ENCODE measurements around the gene CEMIP2.

Gene CEMIP2

DNA sequence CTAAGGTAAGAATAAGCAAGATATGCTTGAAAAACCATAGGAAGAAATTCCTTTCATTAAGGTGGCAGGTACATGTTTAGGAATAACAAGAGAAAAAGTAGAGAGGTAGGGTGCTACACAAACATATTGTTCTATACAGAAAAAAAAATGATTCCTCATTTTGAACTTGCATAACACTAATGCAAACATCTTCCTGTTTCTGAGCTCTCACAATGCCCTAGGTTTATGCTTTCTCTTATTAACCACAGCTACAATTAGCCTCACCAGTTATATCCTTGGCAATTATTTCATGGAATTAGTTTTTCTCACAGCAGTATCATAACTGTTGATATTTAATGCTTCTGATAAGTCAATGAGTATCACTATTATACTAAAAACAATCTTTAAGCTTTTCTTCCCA is 20.7 kb downstream of the CEMIP2 start:
- no peak overlapping the region for H3K4me3 ChIP-seq (ENCODE audit: low read depth, low read length)

DNA sequence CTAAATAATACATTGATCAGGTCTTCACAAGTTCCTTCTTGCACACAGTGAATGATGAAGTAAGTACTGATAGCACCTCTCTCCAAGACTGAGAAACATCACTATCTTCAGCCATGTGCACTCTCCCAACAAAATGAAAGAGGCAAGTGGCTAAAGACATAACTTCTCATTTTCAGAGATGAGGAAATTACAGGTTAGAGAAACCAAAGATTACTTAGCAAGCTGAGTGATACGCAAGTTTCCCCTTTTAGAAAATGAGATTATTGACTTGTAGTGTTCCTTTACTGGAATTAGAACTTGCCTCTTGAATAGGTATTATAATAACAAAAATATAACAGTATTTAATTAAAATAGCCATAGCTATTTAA is 21.6 kb downstream of the CEMIP2 start:
- H3K4me3 ChIP-seq (ENCODE audit: low read depth, low read length) = no peak overlapping the region

GRCh38 chr9:71746023-71746757 is 22.1 kb downstream of the CEMIP2 start:
- no peak overlapping the region for H3K4me3 ChIP-seq (ENCODE audit: low read depth, low read length)

- no peak overlapping the region for H3K4me3 ChIP-seq (ENCODE audit: low read depth, low read length)
These were observed 23.4 kb downstream of the CEMIP2 start for GRCh38 chr9:71744754-71745521.

DNA sequence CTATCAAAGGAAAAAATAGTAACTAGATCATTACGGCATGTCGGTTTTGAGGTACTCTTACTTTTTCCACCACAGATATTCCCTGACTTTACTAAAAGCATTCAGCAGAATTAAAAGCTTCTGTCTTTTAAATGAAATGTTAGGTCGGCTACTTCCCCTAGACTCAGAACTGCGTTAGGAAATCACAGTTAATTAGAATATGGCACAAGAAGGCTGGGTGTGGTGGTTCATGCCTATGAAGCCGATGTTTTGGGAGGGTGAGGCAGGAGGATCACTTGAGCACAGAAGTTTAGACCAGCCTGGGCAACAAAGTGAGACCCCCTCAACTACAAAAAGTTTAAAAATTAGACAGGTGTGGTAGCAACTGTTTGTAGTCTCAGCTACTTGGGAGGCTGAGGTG is 24.4 kb downstream of the CEMIP2 start:
- no peak overlapping the region for H3K4me3 ChIP-seq (ENCODE audit: low read depth, low read length)

DNA sequence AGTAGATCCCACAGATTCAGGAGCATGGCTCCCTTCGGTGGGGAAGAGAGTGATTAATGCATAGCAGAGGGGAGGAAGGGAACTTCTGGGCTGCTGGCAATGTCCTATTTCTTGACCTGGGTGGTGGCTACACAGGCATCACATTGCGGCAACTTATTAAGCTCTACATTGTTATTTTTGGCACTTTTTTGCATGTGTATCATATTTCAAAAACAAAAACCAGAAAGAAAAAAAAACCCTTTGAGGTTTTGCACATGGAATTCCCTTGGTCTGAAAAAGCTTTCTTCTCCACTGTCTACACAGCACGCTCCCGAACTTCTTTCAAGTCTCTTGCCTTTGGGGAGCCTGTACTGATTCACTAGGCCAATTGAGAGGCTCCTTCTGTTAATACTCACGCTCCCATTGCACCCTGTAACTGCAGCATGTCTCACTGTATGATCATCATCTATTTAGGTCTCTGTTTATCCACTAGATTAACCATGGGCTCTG is 25.1 kb downstream of the CEMIP2 start:
- H3K4me3 ChIP-seq (ENCODE audit: low read depth, low read length) = no peak overlapping the region

DNA sequence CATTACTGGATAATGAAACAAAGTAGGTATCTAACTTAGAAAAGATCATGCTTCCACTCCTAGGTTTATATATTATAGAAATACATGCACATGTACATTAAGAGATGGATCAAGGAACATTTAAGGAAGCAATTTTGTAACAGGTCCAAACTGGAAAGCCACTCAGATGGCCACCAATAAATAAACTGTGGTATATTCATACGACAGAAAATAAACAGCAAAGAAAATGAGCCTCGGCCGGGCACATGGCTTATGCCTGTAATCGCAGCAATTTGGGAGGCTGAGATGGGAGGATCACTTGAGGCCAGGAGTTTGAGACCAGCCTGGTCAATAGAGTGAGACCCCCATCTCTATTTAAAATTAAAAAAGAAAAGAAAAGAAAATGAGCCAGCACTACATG is 25.6 kb downstream of the CEMIP2 start:
- no peak overlapping the region for H3K4me3 ChIP-seq (ENCODE audit: low read depth, low read length)

DNA sequence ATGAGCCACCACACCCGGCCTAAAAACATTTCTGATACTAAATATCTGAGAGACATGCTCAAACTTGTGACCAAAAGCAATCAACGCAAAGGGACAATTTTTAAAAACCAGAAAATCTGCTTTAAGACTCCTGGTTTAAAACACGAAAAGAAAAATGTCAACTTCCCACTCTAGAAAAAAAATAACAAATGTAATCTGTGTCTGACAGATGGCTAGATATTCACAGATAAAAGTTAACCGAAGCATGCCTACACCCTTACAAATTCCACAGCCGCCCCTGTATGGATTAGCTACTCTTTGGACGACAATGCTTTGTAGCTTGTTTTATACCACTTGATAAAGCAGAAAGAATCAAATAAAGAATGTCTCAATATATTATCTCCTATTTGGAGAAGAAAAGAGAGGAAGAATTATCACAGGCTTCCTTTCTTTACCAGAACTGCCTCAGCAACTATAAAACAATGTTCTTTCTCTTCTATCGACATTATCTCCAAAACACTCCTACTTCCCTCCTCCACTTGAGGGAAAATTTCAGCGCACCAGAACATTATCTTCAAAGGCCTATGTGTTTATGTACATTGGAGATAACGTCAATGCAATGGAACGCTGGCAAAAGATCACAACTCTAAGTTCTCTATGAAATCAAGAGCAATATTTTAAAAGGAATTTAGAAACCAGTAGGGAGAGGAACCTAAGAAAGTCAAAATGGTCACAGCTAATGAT is 26.2 kb downstream of the CEMIP2 start:
- no peak overlapping the region for H3K4me3 ChIP-seq (ENCODE audit: low read depth, low read length)

GRCh38 chr9:71740199-71740598 is 28.1 kb downstream of the CEMIP2 start:
- no peak overlapping the region for H3K4me3 ChIP-seq (ENCODE audit: low read depth, low read length)

DNA sequence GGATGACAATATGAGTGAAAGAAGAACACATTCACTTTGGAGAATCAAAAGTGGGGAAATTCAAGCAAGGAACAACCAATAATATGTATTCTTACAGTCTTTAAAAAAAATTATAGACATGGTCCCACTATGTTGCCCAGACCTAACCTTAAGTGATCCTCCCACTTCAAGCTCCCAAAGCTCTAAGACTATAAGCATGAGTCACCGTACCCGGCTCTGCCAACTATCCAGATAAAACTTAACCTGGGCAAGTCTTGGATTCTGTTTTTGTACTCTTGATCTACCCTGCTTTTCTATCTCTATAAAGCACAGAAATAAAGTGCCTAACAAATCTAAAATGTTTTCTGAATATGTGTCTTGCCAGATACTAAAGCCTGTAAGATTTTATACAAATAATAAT is 30.9 kb downstream of the CEMIP2 start:
- no peak overlapping the region for H3K4me3 ChIP-seq (ENCODE audit: low read depth, low read length)

- no peak overlapping the region for H3K4me3 ChIP-seq (ENCODE audit: low read depth, low read length)
These were observed 32.1 kb downstream of the CEMIP2 start for GRCh38 chr9:71736236-71736635.

DNA sequence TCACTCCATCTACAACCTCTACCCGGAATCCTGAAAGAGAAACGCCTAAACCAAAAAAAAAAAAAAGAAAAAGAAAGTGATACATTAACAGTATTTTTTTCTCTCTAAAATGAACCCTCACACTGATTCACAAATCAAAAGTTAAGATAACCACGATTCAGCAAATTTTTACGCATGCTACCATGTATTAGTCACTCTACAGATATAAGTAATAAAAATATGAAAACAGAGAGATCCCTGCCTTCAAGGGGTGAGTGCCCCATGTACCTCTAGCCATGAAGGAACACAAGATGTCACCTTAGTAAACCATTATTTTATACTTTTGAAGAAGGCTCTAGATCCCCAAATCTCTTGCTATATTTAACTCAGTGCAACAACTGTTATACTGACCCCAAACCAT is 33.4 kb downstream of the CEMIP2 start:
- H3K4me3 ChIP-seq (ENCODE audit: low read depth, low read length) = no peak overlapping the region

DNA sequence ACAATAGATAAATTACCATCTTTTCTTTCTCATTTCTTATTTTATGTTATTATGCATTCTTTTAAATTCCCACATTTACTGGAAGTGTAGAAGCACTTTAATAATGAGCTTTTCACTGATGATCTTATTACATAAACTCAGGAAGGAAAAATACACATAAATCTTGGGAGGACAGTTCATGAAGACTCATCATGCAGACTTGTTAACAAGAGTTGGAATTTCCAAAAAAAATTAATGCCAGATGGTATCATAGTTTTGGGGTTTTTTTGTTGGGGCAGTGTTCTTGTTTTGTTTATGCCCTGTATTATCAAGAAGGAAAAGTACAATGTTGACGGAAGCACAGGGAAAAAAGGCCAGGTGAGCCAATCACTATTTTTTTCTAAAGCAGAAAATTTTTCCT is 35.1 kb downstream of the CEMIP2 start:
- H3K4me3 ChIP-seq (ENCODE audit: low read depth, low read length) = no peak overlapping the region

- H3K4me3 ChIP-seq (ENCODE audit: low read depth, low read length) = no peak overlapping the region
These were observed 38.3 kb downstream of the CEMIP2 start for GRCh38 chr9:71729816-71730526.

GRCh38 chr9:71726723-71727122 is 41.6 kb downstream of the CEMIP2 start:
- H3K4me3 ChIP-seq (ENCODE audit: low read depth, low read length) = no peak overlapping the region

- H3K4me3 ChIP-seq (ENCODE audit: low read depth, low read length) = no peak overlapping the region
These were observed 42.5 kb downstream of the CEMIP2 start for GRCh38 chr9:71725590-71726338.

DNA sequence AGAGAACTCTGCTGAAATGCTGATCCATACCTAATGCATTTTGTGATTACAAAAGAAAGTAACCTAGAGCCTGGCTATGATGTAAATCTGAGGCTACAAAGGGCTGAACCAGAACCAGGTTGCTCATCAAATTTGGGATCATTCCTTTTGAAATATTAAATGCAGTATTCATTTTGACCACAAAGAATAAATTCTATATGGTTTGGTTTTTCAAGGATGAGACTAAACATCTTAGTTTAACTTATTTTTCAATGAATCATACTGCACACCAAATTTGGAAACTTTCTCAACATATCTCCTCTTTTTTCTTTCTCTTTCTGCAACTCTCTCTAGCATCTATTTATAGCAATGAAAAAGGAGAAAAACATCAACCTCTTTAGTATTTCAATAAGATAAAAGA is 46.5 kb downstream of the CEMIP2 start:
- H3K4me3 ChIP-seq (ENCODE audit: low read depth, low read length) = no peak overlapping the region

GRCh38 chr9:71719562-71719961 is 48.8 kb downstream of the CEMIP2 start:
- no peak overlapping the region for H3K4me3 ChIP-seq (ENCODE audit: low read depth, low read length)

GRCh38 chr9:71719088-71719487 is 49.2 kb downstream of the CEMIP2 start:
- H3K4me3 ChIP-seq (ENCODE audit: low read depth, low read length) = no peak overlapping the region

DNA sequence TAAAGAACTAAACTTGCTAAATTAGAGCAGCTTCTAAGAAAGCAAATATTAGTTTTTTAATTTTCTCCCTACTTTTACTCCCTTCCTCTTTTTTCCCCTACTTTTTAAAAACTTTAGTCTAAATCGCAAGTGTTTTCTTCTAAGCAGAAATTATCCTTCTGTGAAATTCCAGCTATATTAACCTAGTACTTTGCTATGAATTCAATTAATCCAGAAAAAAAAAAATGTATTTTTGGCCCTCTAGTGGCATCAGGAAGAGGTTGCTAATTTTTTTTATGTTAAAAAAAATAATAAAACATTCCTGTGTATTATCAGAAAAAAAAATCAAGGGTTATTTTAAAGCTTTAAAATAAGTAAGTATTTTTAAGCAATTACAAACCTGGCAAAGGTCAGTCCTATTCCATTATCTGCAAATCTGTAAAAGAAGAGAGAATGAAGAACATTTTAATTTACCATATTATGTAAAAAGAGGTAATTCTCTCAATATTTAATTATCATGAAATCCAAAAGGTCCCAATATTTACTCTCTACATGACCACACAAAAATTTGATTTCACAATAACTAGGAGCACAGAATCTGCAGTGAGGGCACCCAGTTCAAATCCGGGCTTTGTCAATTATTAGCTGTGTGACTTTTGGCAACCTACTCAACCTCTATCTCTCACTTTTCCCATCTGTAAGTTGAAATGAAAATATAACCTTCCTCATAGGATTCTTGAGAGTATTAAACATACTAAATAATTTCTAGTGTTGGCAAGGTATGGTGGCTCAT is 52.0 kb downstream of the CEMIP2 start:
- no peak overlapping the region for H3K4me3 ChIP-seq (ENCODE audit: low read depth, low read length)
